OCI-LY1 (cell line): ENCODE measurements around the gene EPB41L1.

Experiments
- H2AFZ ChIP-seq: fragments of 200-600 bp; sonication (generic), shearing (Covaris generic); 2 replicates; pipeline ENCODE4 v1.6.0; 2014; ENCODE audit warnings: antibody characterized with exemption, mild to moderate bottlenecking, low read length
- H3F3A ChIP-seq: fragments of 200-600 bp; sonication (generic), shearing (Covaris generic); 2 replicates; pipeline ENCODE4 v1.6.0; 2014; ENCODE audit warnings: mild to moderate bottlenecking, antibody characterized with exemption, low read length, moderate library complexity; ENCODE audit not compliant: insufficient read depth
- H3K27ac ChIP-seq: fragments of 200-600 bp; sonication (generic); 2 replicates; pipeline ENCODE4 v1.5.1; 2014; ENCODE audit warnings: low read length, mixed run types, mild to moderate bottlenecking, low read depth; ENCODE audit not compliant: poor library complexity, severe bottlenecking
- H3K27me3 ChIP-seq: fragments of 200-600 bp; sonication (generic); 2 replicates; pipeline ENCODE4 v1.6.0; 2014; ENCODE audit warnings: antibody characterized with exemption, mild to moderate bottlenecking, low read length, moderate library complexity; ENCODE audit not compliant: insufficient read depth
- H3K36me3 ChIP-seq: fragments of 200-600 bp; sonication (generic); 2 replicates; pipeline ENCODE4 v1.6.1; 2014; ENCODE audit warnings: mild to moderate bottlenecking, antibody characterized with exemption, low read length, moderate library complexity, mixed read lengths; ENCODE audit not compliant: insufficient read depth
- H3K4me1 ChIP-seq: fragments of 200-600 bp; sonication (generic); 2 replicates; pipeline ENCODE4 v1.5.1; 2014; ENCODE audit warnings: mild to moderate bottlenecking, low read length, moderate library complexity; ENCODE audit not compliant: insufficient read depth, severe bottlenecking
- H3K4me2 ChIP-seq: fragments of 200-600 bp; sonication (generic), shearing (Covaris generic); 2 replicates; pipeline ENCODE4 v1.6.1; 2014; ENCODE audit warnings: low read length
- H3K4me3 ChIP-seq: fragments of 200-600 bp; sonication (generic); 2 replicates; pipeline ENCODE4 v1.5.1; 2014; ENCODE audit warnings: low read length, low read depth, mild to moderate bottlenecking, mixed read lengths; ENCODE audit not compliant: poor library complexity, severe bottlenecking
- H3K79me2 ChIP-seq: fragments of 200-600 bp; shearing (Covaris generic); 2 replicates; pipeline ENCODE4 v1.6.1; 2016; ENCODE audit warnings: mixed run types, low read length, mixed read lengths; ENCODE audit not compliant: insufficient read depth
- H3K9ac ChIP-seq: fragments of 200-600 bp; sonication (generic), shearing (Covaris generic); 2 replicates; pipeline ENCODE4 v1.6.1; 2014; ENCODE audit warnings: mild to moderate bottlenecking, low read length, mixed read lengths
- H3K9me2 ChIP-seq: fragments of 200-600 bp; sonication (generic), shearing (Covaris generic); 2 replicates; pipeline ENCODE4 v1.6.1; 2014; ENCODE audit warnings: low read depth, mild to moderate bottlenecking, low read length, mixed read lengths
- H3K9me3 ChIP-seq: fragments of 200-600 bp; shearing (Covaris generic); 2 replicates; pipeline ENCODE4 v1.6.1; 2014; ENCODE audit warnings: low read length, mixed read lengths
- H4K20me1 ChIP-seq: fragments of 200-600 bp; sonication (generic), shearing (Covaris generic); 2 replicates; pipeline ENCODE4 v1.6.0; 2016; ENCODE audit warnings: mild to moderate bottlenecking, low read length; ENCODE audit not compliant: insufficient read depth
- EZH2 ChIP-seq: fragments of 200-600 bp; sonication (generic), shearing (Covaris generic); IDR thresholded peaks from 2 replicates; pipeline ENCODE4 v1.8.0; 2017; ENCODE audit warnings: borderline replicate concordance, mixed run types, mild to moderate bottlenecking, antibody characterized with exemption, low read length, moderate library complexity, mixed read lengths
- TF ChIP-seq, protein P1 (sequence below): fragments of 200-600 bp; sonication (generic), shearing (Covaris generic); IDR thresholded peaks from 2 replicates; pipeline ENCODE4 v1.5.1; 2017; ENCODE audit warnings: mild to moderate bottlenecking, antibody characterized with exemption, low read length, moderate library complexity, mixed read lengths

Gene EPB41L1

DNA sequence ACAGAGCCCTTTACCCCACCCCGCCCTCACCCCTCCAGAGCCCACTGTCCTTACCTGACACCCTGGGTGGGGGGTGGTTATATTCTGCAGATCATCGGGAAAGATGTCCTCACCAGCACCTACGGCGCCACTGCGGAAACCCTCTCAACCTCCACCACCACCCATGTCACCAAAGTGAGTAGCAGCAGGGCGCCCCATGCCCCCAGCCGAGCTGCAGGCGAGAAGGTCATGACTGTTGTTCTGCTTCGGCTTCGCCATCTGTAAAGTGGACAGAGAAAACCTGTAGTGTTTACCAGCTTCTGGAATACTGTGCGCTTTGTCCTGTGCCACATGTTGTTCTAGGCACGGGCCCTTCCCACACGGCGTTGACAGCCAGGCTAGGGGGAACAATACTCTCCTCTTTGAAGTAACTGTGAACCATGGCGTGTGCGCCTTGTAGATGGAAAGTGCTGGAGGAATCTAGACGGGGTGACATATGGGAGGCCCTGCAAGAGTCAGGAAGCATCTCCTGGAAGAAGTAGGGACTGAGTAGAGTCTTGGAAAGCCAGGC, 65.2 kb downstream of the EPB41L1 start:
- no peaks in the 10 kb centered on the region for H3K4me1 ChIP-seq
- no peaks in the 10 kb centered on the region for H3K9me2 ChIP-seq

DNA sequence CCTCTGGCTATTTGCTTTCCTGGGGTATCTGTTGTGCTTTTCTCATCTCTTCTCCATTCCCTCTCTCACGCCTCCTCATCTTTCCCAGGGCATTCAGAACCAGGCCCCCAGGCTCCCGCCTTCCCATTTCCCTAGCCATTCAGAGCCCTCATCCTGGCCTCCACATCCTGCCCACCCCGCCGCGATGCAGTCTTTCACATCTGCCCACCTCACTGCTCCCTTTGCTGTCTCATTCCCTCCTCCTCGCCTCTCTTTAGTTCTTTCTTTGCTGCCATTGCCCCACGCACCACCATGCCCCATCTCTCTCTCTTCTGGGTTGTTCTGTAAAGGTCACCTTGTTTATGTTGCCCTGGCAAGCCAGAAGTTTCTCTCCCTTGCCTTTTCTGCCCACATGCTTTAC, 71.1 kb downstream of the EPB41L1 start:
- no peak overlapping the region for H3K4me3 ChIP-seq
- TF ChIP-seq, protein P1, sequence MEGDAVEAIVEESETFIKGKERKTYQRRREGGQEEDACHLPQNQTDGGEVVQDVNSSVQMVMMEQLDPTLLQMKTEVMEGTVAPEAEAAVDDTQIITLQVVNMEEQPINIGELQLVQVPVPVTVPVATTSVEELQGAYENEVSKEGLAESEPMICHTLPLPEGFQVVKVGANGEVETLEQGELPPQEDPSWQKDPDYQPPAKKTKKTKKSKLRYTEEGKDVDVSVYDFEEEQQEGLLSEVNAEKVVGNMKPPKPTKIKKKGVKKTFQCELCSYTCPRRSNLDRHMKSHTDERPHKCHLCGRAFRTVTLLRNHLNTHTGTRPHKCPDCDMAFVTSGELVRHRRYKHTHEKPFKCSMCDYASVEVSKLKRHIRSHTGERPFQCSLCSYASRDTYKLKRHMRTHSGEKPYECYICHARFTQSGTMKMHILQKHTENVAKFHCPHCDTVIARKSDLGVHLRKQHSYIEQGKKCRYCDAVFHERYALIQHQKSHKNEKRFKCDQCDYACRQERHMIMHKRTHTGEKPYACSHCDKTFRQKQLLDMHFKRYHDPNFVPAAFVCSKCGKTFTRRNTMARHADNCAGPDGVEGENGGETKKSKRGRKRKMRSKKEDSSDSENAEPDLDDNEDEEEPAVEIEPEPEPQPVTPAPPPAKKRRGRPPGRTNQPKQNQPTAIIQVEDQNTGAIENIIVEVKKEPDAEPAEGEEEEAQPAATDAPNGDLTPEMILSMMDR = no peak
- no peak for TF ChIP-seq EZH2
- H2AFZ ChIP-seq = no peak overlapping the region
- no peaks in the 10 kb centered on the region for H3F3A ChIP-seq
- no peak overlapping the region for H3K9ac ChIP-seq
- H4K20me1 ChIP-seq = no peaks in the 10 kb centered on the region
- no peaks in the 10 kb centered on the region for H3K79me2 ChIP-seq
- H3K9me2 ChIP-seq = no peaks in the 10 kb centered on the region
- no peak overlapping the region for H3K27ac ChIP-seq
- H3K4me1 ChIP-seq = no peaks in the 10 kb centered on the region
- H3K9me3 ChIP-seq = no peaks in the 10 kb centered on the region
- no peak overlapping the region for H3K4me2 ChIP-seq
- no peaks in the 10 kb centered on the region for H3K36me3 ChIP-seq
- H3K27me3 ChIP-seq = peaks cover 3% of the 10 kb centered on the region; the same call in 1 of the 2 replicates

More for the DNA sequence above, 65.2 kb downstream of the EPB41L1 start:
- Histone ChIP-seq H3K27ac (no peak overlapping the region), H3K79me2 (no peaks in the 10 kb centered on the region), H2AFZ (no peak overlapping the region), H3K9me3 (no peaks in the 10 kb centered on the region), H3K9ac (no peak overlapping the region), H3K4me2 (no peak overlapping the region), H3K36me3 (no peaks in the 10 kb centered on the region), H3F3A (no peaks in the 10 kb centered on the region), H4K20me1 (no peaks in the 10 kb centered on the region), H3K4me3 (no peak overlapping the region), H3K27me3 (no peaks in the 10 kb centered on the region; the same call in none of the 2 replicates)
- TF ChIP-seq, protein P1 = no peak
- TF ChIP-seq EZH2 = no peak

DNA sequence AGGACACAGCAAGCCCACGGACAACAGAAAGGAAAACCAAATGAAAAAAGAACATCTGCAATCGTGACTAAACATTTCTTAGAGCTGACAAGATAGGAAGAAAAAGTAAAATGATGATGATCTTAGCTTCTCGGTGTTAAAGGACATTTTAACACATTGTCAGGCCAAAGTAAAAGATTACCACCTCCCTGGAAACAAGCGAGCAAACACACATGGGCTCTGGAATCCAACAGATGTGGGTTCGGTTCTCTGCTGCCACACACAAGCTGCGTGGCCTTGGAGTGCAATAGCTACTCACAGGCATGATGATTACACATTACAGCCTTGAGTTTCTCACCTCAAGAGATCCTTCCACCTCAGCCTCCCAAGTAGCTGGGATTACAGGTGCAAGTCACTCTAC, 74.2 kb downstream of the EPB41L1 start:
- Histone ChIP-seq H4K20me1 (no peaks in the 10 kb centered on the region), H3K79me2 (no peaks in the 10 kb centered on the region), H2AFZ (no peak overlapping the region), H3K27ac (no peak overlapping the region), H3K4me1 (no peaks in the 10 kb centered on the region), H3K36me3 (no peaks in the 10 kb centered on the region), H3K27me3 (peaks cover 3% of the 10 kb centered on the region; the same call in 1 of the 2 replicates), H3K9me3 (no peaks in the 10 kb centered on the region), H3K9me2 (no peaks in the 10 kb centered on the region), H3K9ac (no peak overlapping the region), H3F3A (no peaks in the 10 kb centered on the region), H3K4me2 (no peak overlapping the region), H3K4me3 (no peak overlapping the region)
- TF ChIP-seq, protein P1 = no peak
- no peak for TF ChIP-seq EZH2
